ENCODE results near the gene CORO2B.
A peak's percentile ranks its signal among the peaks of the same experiment; 100 is the strongest.

CORO2B gene

GRCh38 chr15:68597581-68597980 is 18.8 kb downstream of the CORO2B start:
- peaks cover 87% of the 10 kb centered on the region for H3K4me1 Mint-ChIP-seq
- no peak overlapping the region for H3K4me3 Mint-ChIP-seq
- peaks cover 15% of the 10 kb centered on the region for H3K27me3 Mint-ChIP-seq (ENCODE audit: low read depth, poor library complexity)
- H3K27ac Mint-ChIP-seq, result no peak overlapping the region
- no peak for DNase-seq
- TF ChIP-seq CTCF (IDR thresholded peaks at IDR 0.05), result no peak
- H3K36me3 Mint-ChIP-seq (ENCODE audit: low read depth), result no peaks in the 10 kb centered on the region
- H3K9me3 Mint-ChIP-seq, result no peaks in the 10 kb centered on the region

- peak overlapping the region; percentile 89 for H3K27ac Mint-ChIP-seq
- no peak overlapping the region for H3K4me3 Mint-ChIP-seq
- H3K9me3 Mint-ChIP-seq, result no peaks in the 10 kb centered on the region
- peaks cover 94% of the 10 kb centered on the region for H3K4me1 Mint-ChIP-seq
- H3K27me3 Mint-ChIP-seq (ENCODE audit: low read depth, poor library complexity), result peaks cover 15% of the 10 kb centered on the region
- H3K36me3 Mint-ChIP-seq (ENCODE audit: low read depth), result no peaks in the 10 kb centered on the region
- no peak for DNase-seq
- no peak for TF ChIP-seq CTCF (IDR thresholded peaks at IDR 0.05)
These were observed 19.7 kb downstream of the CORO2B start for GRCh38 chr15:68598171-68599152.

- Mint-ChIP-seq H3K4me3 (no peak overlapping the region), H3K36me3 (ENCODE audit: low read depth) (no peaks in the 10 kb centered on the region), H3K27ac (peak overlapping the region; percentile 89), H3K4me1 (peaks cover 90% of the 10 kb centered on the region), H3K27me3 (ENCODE audit: low read depth, poor library complexity) (peaks cover 15% of the 10 kb centered on the region), H3K9me3 (no peaks in the 10 kb centered on the region)
- no peak for DNase-seq
- TF ChIP-seq CTCF (IDR thresholded peaks at IDR 0.05), result no peak
These were observed 20.4 kb downstream of the CORO2B start for GRCh38 chr15:68599153-68599545.

- no peaks in the 10 kb centered on the region for H3K36me3 Mint-ChIP-seq (ENCODE audit: low read depth)
- no peak overlapping the region for H3K4me3 Mint-ChIP-seq
- H3K9me3 Mint-ChIP-seq, result no peaks in the 10 kb centered on the region
- peaks cover 87% of the 10 kb centered on the region for H3K4me1 Mint-ChIP-seq
- peak overlapping the region; percentile 89 for H3K27ac Mint-ChIP-seq
- TF ChIP-seq CTCF (IDR thresholded peaks at IDR 0.05), result no peak
- H3K27me3 Mint-ChIP-seq (ENCODE audit: low read depth, poor library complexity), result peaks cover 15% of the 10 kb centered on the region
- peak; percentile 78 for DNase-seq
These were observed 20.8 kb downstream of the CORO2B start for GRCh38 chr15:68599560-68600071.

GRCh38 chr15:68601206-68602197 is 22.7 kb downstream of the CORO2B start:
- no peak for TF ChIP-seq CTCF (IDR thresholded peaks at IDR 0.05)
- Mint-ChIP-seq H3K4me1 (peaks cover 73% of the 10 kb centered on the region), H3K9me3 (peaks cover 3% of the 10 kb centered on the region), H3K27ac (no peak overlapping the region), H3K36me3 (ENCODE audit: low read depth) (no peaks in the 10 kb centered on the region), H3K4me3 (no peak overlapping the region), H3K27me3 (ENCODE audit: low read depth, poor library complexity) (peaks cover 9% of the 10 kb centered on the region)
- no peak for DNase-seq
